C4-2B (cell line): ENCODE results near the gene HAAO.

ENCODE experiments used
- H3K27ac ChIP-seq: fragments of 450-650 bp; 2 replicates; pipeline ENCODE4 v1.5.1; 2017
- CTCF ChIP-seq: fragments of 450-650 bp; conservative IDR thresholded peaks from 2 replicates; pipeline ENCODE4 v1.5.1; 2017; ENCODE audit warnings: mild to moderate bottlenecking
- ZFX ChIP-seq: fragments of 450-650 bp; IDR thresholded peaks from 2 replicates; pipeline ENCODE4 v1.6.1; 2017

Gene HAAO

GRCh38 chr2:42722320-42723190 is 69.8 kb downstream of the HAAO start:
- TF ChIP-seq CTCF (no peak), ZFX (no peak)
- no peak overlapping the region for H3K27ac ChIP-seq

- TF ChIP-seq CTCF (no peak), ZFX (no peak)
- H3K27ac ChIP-seq, result no peak overlapping the region
Observed at GRCh38 chr2:42721898-42722297, 70.5 kb downstream of the HAAO start.
